HFFc6 (cell line): Measurements from ENCODE around the gene NGFR. TPM values are rescaled to one million over a fixed set of nuclear protein-coding genes. Genes with fewer than 3 reads are reported as not detected.

Experiments used
- DNase-seq: peaks from one replicate; pipeline ENCODE4 v3.0.0-alpha.2; 2018
- H3K27ac Mint-ChIP-seq: 2 replicates; pipeline ENCODE4 v1.8.0; 2020; ENCODE audit warnings: mild to moderate bottlenecking, mixed read lengths
- H3K27me3 Mint-ChIP-seq: 2 replicates; pipeline ENCODE4 v1.8.0; 2021; ENCODE audit warnings: mild to moderate bottlenecking, moderate library complexity, mixed read lengths; ENCODE audit not compliant: insufficient read depth
- H3K36me3 Mint-ChIP-seq: 2 replicates; pipeline ENCODE4 v1.8.0; 2021; ENCODE audit warnings: low read depth, mixed read lengths
- H3K4me1 Mint-ChIP-seq: 2 replicates; pipeline ENCODE4 v1.8.0; 2020; ENCODE audit warnings: low read depth, mixed read lengths
- H3K4me3 Mint-ChIP-seq: 2 replicates; pipeline ENCODE4 v1.8.0; 2020; ENCODE audit warnings: mild to moderate bottlenecking, moderate library complexity, mixed read lengths
- H3K9me3 Mint-ChIP-seq: 2 replicates; pipeline ENCODE4 v1.8.0; 2020; ENCODE audit warnings: mild to moderate bottlenecking, mixed read lengths
- CTCF ChIP-seq: fragments of 200-600 bp; sonication (generic); IDR thresholded peaks from 2 replicates; pipeline ENCODE4 v1.5.0; 2021; ENCODE audit warnings: antibody characterized with exemption, mild to moderate bottlenecking
- total RNA-seq, 6 experiments: library from RNA; stranded (reverse); fragmentation: NEBNext Ultra II Directional; extraction: Animal tissue kit (Norgen Biotek cat#: 25700); gene quantifications; 2 replicates in 1 of 6; 3 replicates in 5 of 6; pipeline ENCODE4 v1.2.3, GENCODE V29; 2021

NGFR gene
- total RNA-seq, 6 experiments from 2014 or later: 0.07 to 0.14 (median 0.11) TPM; not detected in 1

- peaks cover 13% of the 10 kb centered on the region for H3K27me3 Mint-ChIP-seq
- H3K4me3 Mint-ChIP-seq: no peak overlapping the region
- no peak for TF ChIP-seq CTCF
- peaks cover 48% of the 10 kb centered on the region for H3K4me1 Mint-ChIP-seq
- no peaks in the 10 kb centered on the region for H3K9me3 Mint-ChIP-seq
- DNase-seq: no peak
- no peaks in the 10 kb centered on the region for H3K36me3 Mint-ChIP-seq
- no peak overlapping the region for H3K27ac Mint-ChIP-seq
Measured at GRCh38 chr17:49452201-49452600, 42.9 kb upstream of the NGFR start.

GRCh38 chr17:49452661-49453060 is 42.4 kb upstream of the NGFR start:
- no peaks in the 10 kb centered on the region for H3K9me3 Mint-ChIP-seq
- TF ChIP-seq CTCF: no peak
- no peaks in the 10 kb centered on the region for H3K36me3 Mint-ChIP-seq
- peaks cover 15% of the 10 kb centered on the region for H3K27me3 Mint-ChIP-seq
- no peak for DNase-seq
- no peak overlapping the region for H3K4me3 Mint-ChIP-seq
- H3K4me1 Mint-ChIP-seq: peaks cover 52% of the 10 kb centered on the region
- no peak overlapping the region for H3K27ac Mint-ChIP-seq

- no peak overlapping the region for H3K27ac Mint-ChIP-seq
- no peaks in the 10 kb centered on the region for H3K36me3 Mint-ChIP-seq
- H3K27me3 Mint-ChIP-seq: peaks cover 16% of the 10 kb centered on the region
- peaks cover 52% of the 10 kb centered on the region for H3K4me1 Mint-ChIP-seq
- H3K4me3 Mint-ChIP-seq: no peak overlapping the region
- no peaks in the 10 kb centered on the region for H3K9me3 Mint-ChIP-seq
- TF ChIP-seq CTCF: no peak
- peak; percentile 7 for DNase-seq
Measured at GRCh38 chr17:49454050-49454449, 41.0 kb upstream of the NGFR start.

- H3K27ac Mint-ChIP-seq: no peak overlapping the region; the same call in 1 of the 2 replicates
- H3K36me3 Mint-ChIP-seq: no peaks in the 10 kb centered on the region
- DNase-seq: no peak
- H3K9me3 Mint-ChIP-seq: no peaks in the 10 kb centered on the region
- H3K4me3 Mint-ChIP-seq: no peak overlapping the region
- H3K4me1 Mint-ChIP-seq: peaks cover 47% of the 10 kb centered on the region
- H3K27me3 Mint-ChIP-seq: peaks cover 28% of the 10 kb centered on the region
- no peak for TF ChIP-seq CTCF
Measured at GRCh38 chr17:49455272-49455861, 39.7 kb upstream of the NGFR start.

GRCh38 chr17:49456183-49456965 is 38.7 kb upstream of the NGFR start:
- peaks cover 38% of the 10 kb centered on the region for H3K27me3 Mint-ChIP-seq
- peak overlapping the region; percentile 42 for H3K4me3 Mint-ChIP-seq

More at GRCh38 chr17:49456183-49456965, 38.7 kb upstream of the NGFR start:
- TF ChIP-seq CTCF: no peak
- Mint-ChIP-seq H3K4me1 (peaks cover 37% of the 10 kb centered on the region), H3K27ac (peak overlapping the region; percentile 69), H3K36me3 (no peaks in the 10 kb centered on the region), H3K9me3 (no peaks in the 10 kb centered on the region)
- peak; percentile 87 for DNase-seq
